D721Med (cell line): ENCODE data around the gene MAP2K6.

Experiments used
- DNase-seq: peaks from one replicate; pipeline ENCODE4 v3.0.0; 2011; ENCODE audit warnings: low spot score; ENCODE audit not compliant: insufficient read length
- FAIRE-seq: peaks from 2 replicates; lab custom pipeline; 2011; peaks lifted over from hg19 to GRCh38; lab: Jason Lieb, UNC
- CTCF ChIP-seq: IDR thresholded peaks from 2 replicates; pipeline ENCODE4 v1.5.1; 2012; ENCODE audit warnings: mild to moderate bottlenecking, control low read depth; ENCODE audit not compliant: insufficient read depth; ENCODE audit errors: missing control alignments

The MAP2K6 gene

DNA sequence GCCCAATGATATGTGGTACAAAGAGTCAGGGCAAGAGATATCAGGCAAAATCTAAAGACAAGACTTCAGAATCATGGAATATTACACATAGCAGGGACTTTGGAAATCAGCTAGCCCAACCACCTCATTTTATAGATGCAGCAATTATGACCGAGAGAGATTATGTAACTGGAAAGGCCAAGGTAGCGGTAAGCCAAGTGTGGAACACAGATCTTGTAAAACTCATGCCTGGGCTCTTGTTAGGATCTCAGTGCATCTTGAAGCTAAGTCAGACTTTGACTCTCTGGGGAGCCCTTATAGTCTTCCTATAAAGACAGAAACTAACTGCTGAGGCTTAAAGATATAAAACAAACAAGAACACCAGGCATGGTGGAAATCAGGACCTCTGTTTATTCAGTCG lies 18.6 kb downstream of the MAP2K6 start:
- FAIRE-seq = no peak
- no peak for DNase-seq
- TF ChIP-seq CTCF = no peak

DNA sequence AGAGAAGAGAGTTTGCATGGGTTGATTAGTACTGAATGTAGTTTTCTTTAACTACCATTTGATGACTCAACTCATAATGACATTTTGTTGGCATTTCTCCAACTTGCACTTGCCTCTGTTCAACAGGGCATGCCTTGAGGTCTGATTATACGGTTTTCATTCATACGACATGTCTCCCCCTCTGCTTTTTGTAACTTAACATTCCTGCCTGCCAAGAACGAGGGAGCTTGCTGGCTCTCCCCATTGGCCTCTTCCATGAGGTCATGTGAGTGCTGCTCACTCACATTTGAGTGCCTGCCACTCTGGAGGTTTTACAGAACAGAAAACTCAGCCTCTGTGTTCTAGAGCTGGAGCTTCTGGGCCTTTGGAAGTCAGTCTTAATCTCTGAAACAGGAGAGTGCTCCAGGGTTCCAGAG lies 19.7 kb downstream of the MAP2K6 start:
- FAIRE-seq (no peak), DNase-seq (no peak)
- TF ChIP-seq CTCF = no peak

GRCh38 chr17:69435971-69436696 lies 21.6 kb downstream of the MAP2K6 start:
- no peak for FAIRE-seq
- DNase-seq = no peak
- no peak for TF ChIP-seq CTCF

GRCh38 chr17:69437475-69437874 lies 23.0 kb downstream of the MAP2K6 start:
- DNase-seq = no peak
- FAIRE-seq = no peak
- TF ChIP-seq CTCF = no peak

DNA sequence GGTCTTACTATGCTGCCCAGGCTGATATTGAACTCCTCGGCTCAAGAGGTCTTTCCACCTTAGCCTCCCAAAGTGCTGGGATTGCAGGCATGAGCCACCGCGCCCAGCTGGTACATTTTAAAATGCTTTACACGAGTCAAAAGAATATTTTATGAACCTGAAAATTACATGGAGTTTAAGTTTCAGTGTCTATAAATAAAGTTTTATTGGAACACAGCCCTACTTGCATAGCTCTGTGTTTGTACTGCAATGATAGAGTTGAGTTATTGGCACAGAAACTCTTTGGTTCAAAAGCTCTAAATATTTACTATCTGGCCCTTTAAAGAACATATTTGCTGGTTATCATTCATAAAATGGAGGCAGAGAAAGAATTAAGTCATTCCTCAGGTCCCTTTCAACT lies 24.3 kb downstream of the MAP2K6 start:
- DNase-seq (no peak), FAIRE-seq (no peak)
- TF ChIP-seq CTCF = no peak

DNA sequence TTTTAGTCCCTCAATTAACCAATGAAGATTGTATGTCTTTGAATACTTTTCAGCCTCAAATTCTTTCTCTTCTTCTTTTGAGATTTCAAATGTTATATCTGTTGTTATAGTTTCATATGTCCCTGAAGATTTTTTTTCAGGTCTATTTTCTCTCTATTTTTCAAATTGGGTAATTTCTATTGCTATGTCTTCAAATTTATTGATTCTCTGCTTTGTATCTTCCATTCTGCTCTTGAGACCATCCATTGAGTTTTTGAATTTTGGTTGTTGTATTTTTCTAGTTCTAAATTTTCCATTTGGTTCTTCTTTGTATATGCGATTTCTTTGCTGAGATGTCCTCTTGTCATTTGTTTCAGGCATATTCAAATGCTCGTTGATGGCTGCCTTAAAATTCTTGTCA lies 26.7 kb downstream of the MAP2K6 start:
- DNase-seq (no peak), FAIRE-seq (no peak)
- no peak for TF ChIP-seq CTCF

DNA sequence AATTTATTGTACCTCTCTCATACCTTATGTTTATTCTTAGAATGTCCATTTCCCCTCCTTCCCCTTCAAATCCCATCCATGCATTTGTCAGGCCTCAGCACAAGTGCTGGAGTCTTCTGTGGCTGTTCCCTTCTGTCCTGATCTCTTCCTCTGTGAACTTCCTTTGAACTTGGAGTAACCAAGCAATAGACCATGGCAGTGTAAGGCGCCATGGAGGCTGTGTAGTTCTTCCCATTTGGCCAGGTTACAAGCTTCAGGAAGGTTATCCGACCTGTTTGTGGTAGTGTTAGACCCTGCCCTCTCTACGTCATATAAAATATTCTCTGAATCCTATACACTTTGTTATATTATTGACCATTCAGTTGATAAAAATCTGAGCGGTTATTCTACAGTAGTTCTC lies 28.6 kb downstream of the MAP2K6 start:
- TF ChIP-seq CTCF = no peak
- no peak for DNase-seq
- no peak for FAIRE-seq
